ENCODE measurements around the gene MAD1L1. TPM values are rescaled to one million over a fixed set of nuclear protein-coding genes. Genes with fewer than 3 reads are reported as not detected.

The MAD1L1 gene
- total and polyA plus RNA-seq, 2 donors (not counting 3 experiments of a cell fraction or from before 2014, with no cell fraction given) = 34.1 to 42.3 TPM

GRCh38 chr7:2099048-2099957 lies 133.4 kb downstream of the MAD1L1 start:
- DNase-seq (ENCODE audit: low read depth, low spot score) = no peak
- FAIRE-seq = no peak
- H3K4me2 ChIP-seq (ENCODE audit: insufficient read depth, low read length) = no peak overlapping the region
- H2AFZ ChIP-seq (ENCODE audit: low read depth, low read length) = no peak overlapping the region
- ChIA-PET POLR2A (no interaction called here), CTCF (no interaction called here)
- no peaks in the 10 kb centered on the region for H3K36me3 ChIP-seq (ENCODE audit: control insufficient read depth in 2 of 2, extremely low read depth in 1 of 2, insufficient read depth in 2 of 2, low read length in 2 of 2)
- H4K20me1 ChIP-seq (replicated peaks; ENCODE audit: control insufficient read depth, extremely low read depth, insufficient read depth, low read length) = no peaks in the 10 kb centered on the region
- intact Hi-C loops (cut with micrococcal nuclease) (no loop called here), dilution Hi-C loops (cut with MboI; ENCODE audit: extremely low pct_ligation_motif_present, low sequenced_read_pairs) (no loop called here)
- no peaks in the 10 kb centered on the region for H3K9me1 ChIP-seq (replicated peaks; ENCODE audit: control insufficient read depth, extremely low read depth, insufficient read depth, low read length)
- H3K27ac ChIP-seq (ENCODE audit: insufficient read depth, low read depth, low read length) = no peak overlapping the region
- TF ChIP-seq MYC (IDR thresholded peaks at IDR 0.05; ENCODE audit: low read depth, low read length) = no peak
- no peak for TF ChIP-seq FOS (IDR thresholded peaks at IDR 0.05; ENCODE audit: borderline replicate concordance, insufficient read depth, low read length)
- no peak for TF ChIP-seq POLR2A (IDR thresholded peaks at IDR 0.05; ENCODE audit: low read depth, low read length)
- TF ChIP-seq JUN (IDR thresholded peaks at IDR 0.05; ENCODE audit: borderline replicate concordance, insufficient read depth, insufficient read length, low read depth) = no peak
- TF ChIP-seq POLR2AphosphoS5 (IDR thresholded peaks at IDR 0.05; ENCODE audit: insufficient read depth, low read depth, low read length) = no peak
- TF ChIP-seq GATA2 (IDR thresholded peaks at IDR 0.05; ENCODE audit: insufficient read depth, insufficient read length, low read depth, low read length) = no peak
- TF ChIP-seq EZH2 (IDR thresholded peaks at IDR 0.05; ENCODE audit: borderline replicate concordance, low read depth, low read length, severe bottlenecking) = no peak
- TF ChIP-seq MAX (IDR thresholded peaks at IDR 0.05; ENCODE audit: insufficient read depth, insufficient read length) = no peak
- no peak for TF ChIP-seq CTCF (IDR thresholded peaks at IDR 0.05; ENCODE audit: extremely low read depth in 1 of 2, insufficient read depth in 1 of 2, low read depth in 1 of 2, low read length in 2 of 2)
- H3K4me1 ChIP-seq (ENCODE audit: control insufficient read depth, extremely low read depth, insufficient read depth, low read length) = peaks cover 4% of the 10 kb centered on the region
- no peak overlapping the region for H3K4me3 ChIP-seq (replicated peaks in 1 of 3; ENCODE audit: insufficient read depth in 1 of 3, low read depth in 1 of 3, low read length in 3 of 3)
- BruUV-seq (replicated peaks) = no TSS peak
- no peaks in the 10 kb centered on the region for H3K79me2 ChIP-seq (ENCODE audit: control insufficient read depth, insufficient read depth, low read length)
- no peaks in the 10 kb centered on the region for H3K9me3 ChIP-seq (replicated peaks; ENCODE audit: control insufficient read depth, insufficient read depth, low read length)
- no peak overlapping the region for H3K9ac ChIP-seq (replicated peaks; ENCODE audit: extremely low read depth, insufficient read depth, low read length)
- no peaks in the 10 kb centered on the region for H3K27me3 ChIP-seq (ENCODE audit: control insufficient read depth in 2 of 2, insufficient read depth in 2 of 2, low read length in 2 of 2)
